Suprapubic skin (tissue), 4 donors: ENCODE measurements around the gene PON3. TPM values are rescaled to one million over a fixed set of nuclear protein-coding genes. Genes with fewer than 3 reads are reported as not detected.
A peak's percentile ranks its signal among the peaks of the same experiment; 100 is the strongest.

Source experiments
- DNase-seq, 2 donors: peaks; one replicate each; pipeline ENCODE4 v3.0.0-alpha.2; 2019; ENCODE audit warnings: low spot score in 2 of 2
- H3K27ac ChIP-seq: fragments of 200-600 bp; sonication (generic); one replicate; pipeline ENCODE4 v1.5.1; 2019
- H3K27me3 ChIP-seq: fragments of 200-600 bp; sonication (generic); one replicate; pipeline ENCODE4 v1.5.1; 2019
- H3K36me3 ChIP-seq: fragments of 200-600 bp; sonication (generic); one replicate; pipeline ENCODE4 v1.5.1; 2019
- H3K4me1 ChIP-seq: fragments of 200-600 bp; sonication (generic); one replicate; pipeline ENCODE4 v1.5.1; 2019
- H3K4me3 ChIP-seq: fragments of 200-600 bp; sonication (generic); one replicate; pipeline ENCODE4 v1.5.1; 2019; ENCODE audit warnings: mild to moderate bottlenecking
- H3K9me3 ChIP-seq: fragments of 200-600 bp; sonication (generic); one replicate; pipeline ENCODE4 v1.5.1; 2019
- CTCF ChIP-seq, 2 donors: fragments of 200-600 bp in 1 of 2; fragments of 450-650 bp in 1 of 2; sonication (generic) in 1 of 2; IDR thresholded peaks; one replicate each; pipeline ENCODE4 v1.5.1; 2016 to 2019; ENCODE audit warnings: antibody characterized with exemption in 2 of 2, mild to moderate bottlenecking in 1 of 2, moderate library complexity in 1 of 2
- EP300 ChIP-seq: sonication (generic); formaldehyde crosslinking; IDR thresholded peaks from one replicate; pipeline ENCODE4 v1.6.1; 2017; ENCODE audit warnings: antibody characterized with exemption
- POLR2A ChIP-seq, 2 donors: fragments of 450-650 bp; IDR thresholded peaks; one replicate each; pipeline ENCODE4 v1.6.1; 2017; ENCODE audit warnings: antibody characterized with exemption in 2 of 2, mild to moderate bottlenecking in 2 of 2, moderate library complexity in 2 of 2
- POLR2AphosphoS5 ChIP-seq, 3 donors: sonication (generic); formaldehyde crosslinking; IDR thresholded peaks; one replicate each; pipeline ENCODE4 v1.6.1; 2017; ENCODE audit warnings: antibody characterized with exemption in 3 of 3
- WGBS: methylation state at CpG from one replicate; pipeline ENCODE4 v1.1.5; 2018; 5-methylcytosine and 5-hydroxymethylcytosine counted together
- total RNA-seq, 4 donors: library from RNA; depleted of rRNA; stranded (reverse); fragments of >200 nt; gene quantifications; one replicate each; pipeline ENCODE4 v1.1.0, GENCODE V29; 2016

The PON3 gene
- total RNA-seq, 4 donors from 2014 or later, result 2.9 to 14.5 (median 11.7) TPM

GRCh38 chr7:95375591-95376257 is 20.5 kb downstream of the PON3 start:
- Histone ChIP-seq H3K27me3 (no peaks in the 10 kb centered on the region), H3K27ac (no peak overlapping the region), H3K36me3 (no peaks in the 10 kb centered on the region), H3K4me3 (no peak overlapping the region), H3K9me3 (peaks cover 4% of the 10 kb centered on the region), H3K4me1 (no peaks in the 10 kb centered on the region)
- DNase-seq, result no peak
- WGBS, result 75% methylated on average over 2 of the region's 2 CpGs
- TF ChIP-seq EP300, result no peak
- TF ChIP-seq POLR2A (IDR thresholded peaks at IDR 0.05), result no peak
- TF ChIP-seq POLR2AphosphoS5 (IDR thresholded peaks at IDR 0.05), result no peak
- TF ChIP-seq CTCF (IDR thresholded peaks at IDR 0.05), result no peak

DNA sequence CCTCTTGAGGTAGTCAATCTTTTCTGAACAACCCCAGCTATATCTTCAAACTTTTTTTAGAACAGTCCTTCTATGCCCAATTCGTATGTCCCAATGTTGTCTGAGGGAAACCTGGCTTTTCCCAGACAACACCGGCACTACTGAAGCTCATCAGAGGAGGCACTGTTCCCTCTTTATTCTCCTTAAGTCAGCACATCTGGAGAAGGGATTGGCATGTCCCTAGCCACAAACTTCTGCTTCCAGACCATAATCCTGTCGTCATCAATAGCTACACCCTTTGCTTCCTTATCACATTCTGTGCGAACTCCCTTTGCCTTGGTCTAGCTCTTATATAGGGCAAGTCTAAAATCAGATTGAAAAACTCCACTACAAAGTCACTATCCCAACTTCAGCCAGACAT is 22.9 kb downstream of the PON3 start:
- no peaks in the 10 kb centered on the region for H3K4me1 ChIP-seq
- no peaks in the 10 kb centered on the region for H3K36me3 ChIP-seq
- no peak overlapping the region for H3K27ac ChIP-seq
- no peaks in the 10 kb centered on the region for H3K27me3 ChIP-seq
- WGBS, result 79% methylated on average over 4 of the region's 4 CpGs
- no peaks in the 10 kb centered on the region for H3K9me3 ChIP-seq
- no peak for TF ChIP-seq CTCF (IDR thresholded peaks at IDR 0.05)
- no peak for TF ChIP-seq POLR2A (IDR thresholded peaks at IDR 0.05)
- no peak for TF ChIP-seq EP300
- no peak for TF ChIP-seq POLR2AphosphoS5 (IDR thresholded peaks at IDR 0.05)
- no peak overlapping the region for H3K4me3 ChIP-seq
- no peak for DNase-seq

DNA sequence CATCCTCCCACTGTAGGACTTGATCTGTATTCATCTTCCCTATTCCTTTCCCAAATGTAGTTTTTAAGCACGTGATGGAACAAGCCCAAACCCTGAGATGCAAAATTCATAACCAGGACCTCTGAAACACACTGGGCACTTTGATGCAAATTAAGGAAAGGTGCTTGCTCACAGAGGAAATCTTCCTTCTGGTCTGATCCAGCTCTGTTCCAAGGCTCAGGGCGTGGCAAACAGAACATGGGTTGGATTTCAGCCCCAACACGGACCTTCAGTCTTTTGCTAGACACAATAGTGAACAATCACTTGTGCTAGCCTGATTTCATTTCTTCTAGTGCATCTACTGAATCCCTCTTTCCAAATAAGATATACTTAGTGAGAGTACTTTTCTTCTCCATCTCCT is 27.9 kb downstream of the PON3 start:
- Histone ChIP-seq H3K27ac (peak overlapping the region; percentile 55), H3K27me3 (no peaks in the 10 kb centered on the region), H3K4me3 (no peak overlapping the region), H3K9me3 (no peaks in the 10 kb centered on the region), H3K4me1 (no peaks in the 10 kb centered on the region), H3K36me3 (no peaks in the 10 kb centered on the region)
- 73% methylated on average over 3 of the region's 3 CpGs for WGBS
- DNase-seq, result no peak
- no peak for TF ChIP-seq POLR2AphosphoS5 (IDR thresholded peaks at IDR 0.05)
- TF ChIP-seq CTCF (IDR thresholded peaks at IDR 0.05), result no peak
- TF ChIP-seq EP300, result no peak
- TF ChIP-seq POLR2A (IDR thresholded peaks at IDR 0.05), result no peak

DNA sequence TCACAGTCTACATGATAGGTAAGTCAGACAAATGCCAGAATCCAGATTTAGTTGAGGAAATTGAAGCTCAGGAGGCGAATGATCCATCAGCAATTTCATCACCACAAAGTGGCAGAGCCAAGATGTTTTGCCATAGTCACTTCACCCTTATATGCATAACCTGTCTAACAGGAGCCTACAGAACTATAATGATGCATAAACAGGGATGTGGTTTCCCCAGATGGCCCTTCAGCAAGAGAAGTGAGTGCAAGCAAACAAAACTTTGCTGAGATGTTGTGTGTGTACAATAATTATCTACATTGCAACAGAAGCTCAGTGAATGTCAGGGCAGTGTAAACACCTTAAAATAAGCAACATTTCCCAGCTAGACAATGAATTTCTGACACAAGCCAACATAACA is 28.6 kb downstream of the PON3 start:
- Histone ChIP-seq H3K27ac (peak overlapping the region; percentile 55), H3K36me3 (no peaks in the 10 kb centered on the region), H3K27me3 (no peaks in the 10 kb centered on the region), H3K4me1 (no peaks in the 10 kb centered on the region), H3K4me3 (no peak overlapping the region), H3K9me3 (no peaks in the 10 kb centered on the region)
- DNase-seq, result no peak
- TF ChIP-seq EP300 (no peak), CTCF (IDR thresholded peaks at IDR 0.05) (no peak), POLR2A (IDR thresholded peaks at IDR 0.05) (no peak), POLR2AphosphoS5 (IDR thresholded peaks at IDR 0.05) (peak in 1 of 3 donors; percentile 24)
- WGBS, result 68% methylated on average over 1 of the region's 1 CpG

DNA sequence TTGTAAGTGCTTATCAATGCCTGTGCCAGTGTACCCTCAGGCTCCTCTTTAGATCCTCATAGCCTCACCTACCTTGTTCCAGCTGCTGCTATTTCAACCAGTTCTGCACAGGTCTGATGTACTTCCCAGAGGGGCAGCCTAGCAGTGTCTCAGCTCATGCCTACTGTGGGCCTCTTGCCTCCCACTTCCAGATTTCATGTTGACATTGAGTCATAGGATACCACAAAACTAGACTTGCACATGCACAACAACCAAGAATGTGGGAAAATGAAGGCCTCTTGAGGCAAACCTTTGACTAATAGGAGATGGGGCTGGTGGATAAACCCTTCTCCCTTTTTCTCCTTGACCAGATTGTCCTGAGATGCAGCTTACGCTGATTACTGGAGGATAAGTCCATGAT is 31.0 kb downstream of the PON3 start:
- no peaks in the 10 kb centered on the region for H3K36me3 ChIP-seq
- WGBS, result 95% methylated on average over 1 of the region's 1 CpG
- no peaks in the 10 kb centered on the region for H3K27me3 ChIP-seq
- H3K4me1 ChIP-seq, result no peaks in the 10 kb centered on the region
- TF ChIP-seq CTCF (IDR thresholded peaks at IDR 0.05) (no peak), POLR2AphosphoS5 (IDR thresholded peaks at IDR 0.05) (no peak), POLR2A (IDR thresholded peaks at IDR 0.05) (no peak)
- no peaks in the 10 kb centered on the region for H3K9me3 ChIP-seq
- no peak overlapping the region for H3K4me3 ChIP-seq
- no peak for DNase-seq
- no peak overlapping the region for H3K27ac ChIP-seq
